ENCODE results near the gene SNRK.

- no peak for TF ChIP-seq ZFX (IDR thresholded peaks at IDR 0.05; ENCODE audit: borderline replicate concordance)
- TF ChIP-seq, protein P1, sequence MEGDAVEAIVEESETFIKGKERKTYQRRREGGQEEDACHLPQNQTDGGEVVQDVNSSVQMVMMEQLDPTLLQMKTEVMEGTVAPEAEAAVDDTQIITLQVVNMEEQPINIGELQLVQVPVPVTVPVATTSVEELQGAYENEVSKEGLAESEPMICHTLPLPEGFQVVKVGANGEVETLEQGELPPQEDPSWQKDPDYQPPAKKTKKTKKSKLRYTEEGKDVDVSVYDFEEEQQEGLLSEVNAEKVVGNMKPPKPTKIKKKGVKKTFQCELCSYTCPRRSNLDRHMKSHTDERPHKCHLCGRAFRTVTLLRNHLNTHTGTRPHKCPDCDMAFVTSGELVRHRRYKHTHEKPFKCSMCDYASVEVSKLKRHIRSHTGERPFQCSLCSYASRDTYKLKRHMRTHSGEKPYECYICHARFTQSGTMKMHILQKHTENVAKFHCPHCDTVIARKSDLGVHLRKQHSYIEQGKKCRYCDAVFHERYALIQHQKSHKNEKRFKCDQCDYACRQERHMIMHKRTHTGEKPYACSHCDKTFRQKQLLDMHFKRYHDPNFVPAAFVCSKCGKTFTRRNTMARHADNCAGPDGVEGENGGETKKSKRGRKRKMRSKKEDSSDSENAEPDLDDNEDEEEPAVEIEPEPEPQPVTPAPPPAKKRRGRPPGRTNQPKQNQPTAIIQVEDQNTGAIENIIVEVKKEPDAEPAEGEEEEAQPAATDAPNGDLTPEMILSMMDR (IDR thresholded peaks at IDR 0.05): no peak
Measured at GRCh38 chr3:43285644-43286043, 696 bp upstream of the SNRK start.
